Gastrocnemius medialis (tissue), 4 donors: Measurements from ENCODE around the gene NCR3LG1. TPM values are rescaled to one million over a fixed set of nuclear protein-coding genes. Genes with fewer than 3 reads are reported as not detected.

Experiments used
- ATAC-seq, 2 donors: fragments of 150-250 bp; one replicate each; pipeline ENCODE4 v1.9.1; 2016
- DNase-seq, 2 donors: peaks; one replicate each; pipeline ENCODE4 v3.0.0-alpha.2; 2019
- H3K27ac ChIP-seq, 4 donors: fragments of 200-600 bp; sonication (generic); 1 replicate in 1 of 4; 2 replicates in 3 of 4; pipeline ENCODE4 v1.5.1; 2016 to 2018; ENCODE audit warnings: mild to moderate bottlenecking in 2 of 4, moderate library complexity in 1 of 4
- H3K27me3 ChIP-seq, 3 donors: fragments of 200-600 bp; sonication (generic) in 2 of 3; 1 replicate in 1 of 3; 2 replicates in 2 of 3; pipeline versions ENCODE4 v1.5.1 to v1.6.0; 2016 to 2019; ENCODE audit warnings: mild to moderate bottlenecking in 1 of 3, moderate library complexity in 1 of 3
- H3K36me3 ChIP-seq, 2 donors: fragments of 200-600 bp; sonication (generic) in 1 of 2; one replicate each; pipeline ENCODE4 v1.5.1; 2017 to 2018
- H3K4me1 ChIP-seq, 2 donors: fragments of 200-600 bp; sonication (generic) in 1 of 2; one replicate each; pipeline ENCODE4 v1.5.1; 2016 to 2017; ENCODE audit warnings: mild to moderate bottlenecking in 2 of 2
- H3K4me3 ChIP-seq, 4 donors: fragments of 200-600 bp; sonication (generic) in 3 of 4; 1 replicate in 1 of 4; 2 replicates in 3 of 4; pipeline ENCODE4 v1.5.1; 2016 to 2019; ENCODE audit warnings: mild to moderate bottlenecking in 2 of 4
- H3K9me3 ChIP-seq, 3 donors: fragments of 200-600 bp; sonication (generic) in 2 of 3; 1 replicate in 1 of 3; 2 replicates in 2 of 3; pipeline ENCODE4 v1.5.1; 2016 to 2019
- CTCF ChIP-seq, 5 experiments: fragments of 450-650 bp in 3 of 5; fragments of 200-600 bp in 2 of 5; sonication (generic) in 2 of 5; IDR thresholded peaks in 4 of 5; conservative IDR thresholded peaks in 1 of 5; 1 replicate in 4 of 5; 2 replicates in 1 of 5; pipeline ENCODE4 v1.5.1; 2016 to 2019; ENCODE audit warnings: antibody characterized with exemption in 5 of 5, mild to moderate bottlenecking in 3 of 5, moderate library complexity in 3 of 5
- POLR2A ChIP-seq, 2 donors: fragments of 450-650 bp; IDR thresholded peaks; one replicate each; pipeline ENCODE4 v1.6.1; 2017; ENCODE audit warnings: antibody characterized with exemption in 2 of 2, mild to moderate bottlenecking in 2 of 2, moderate library complexity in 2 of 2
- in situ Hi-C, 4 donors: fragments of 200-750 bp; cut with MboI; loops; one replicate each; pipeline versions ENCODE4 v1.15.0 to v1.8.0; 2017; ENCODE audit warnings: low sequenced_read_pairs in 4 of 4
- intact Hi-C: fragments of 100-400 bp; cut with DNase I; formaldehyde crosslinking; loops from one replicate; pipeline ENCODE4 v1.15.1; 2023; ENCODE audit warnings: low total_unique reads
- total RNA-seq, 4 donors: library from RNA; depleted of rRNA; stranded (reverse); fragments of >200 nt; gene quantifications; one replicate each; pipeline versions ENCODE4 v1.1.0 to v1.2.3, GENCODE V29; 2016

Gene NCR3LG1
- total RNA-seq, 4 donors from 2014 or later = 0.07 to 0.95 (median 0.38) TPM

- no peaks in the 10 kb centered on the region for H3K9me3 ChIP-seq
- ATAC-seq (no peak), DNase-seq (no peak)
- in situ Hi-C loops (loop anchor here in 1 of 4 donors (25.0 kb wide), 1 partner anchor 423 kb away; no protein-coding TSS in a partner anchor), intact Hi-C loops (no loop called here)
- H3K4me3 ChIP-seq = no peak overlapping the region
- peak overlapping the region in 1 of 4 donors; percentile 87 for H3K27ac ChIP-seq
- no peaks in the 10 kb centered on the region for H3K27me3 ChIP-seq
- peaks cover 21 to 29% of the 10 kb centered on the region in 2 donors for H3K4me1 ChIP-seq
- no peaks in the 10 kb centered on the region for H3K36me3 ChIP-seq
- TF ChIP-seq POLR2A (IDR thresholded peaks at IDR 0.05) = no peak
- no peak for TF ChIP-seq CTCF (IDR thresholded peaks at IDR 0.05 in 4 of 5, conservative IDR thresholded peaks at IDR 0.05 in 1 of 5)
These were observed 62.7 kb downstream of the NCR3LG1 start for GRCh38 chr11:17414317-17414737.

- no peak for ATAC-seq
- in situ Hi-C loops (loop anchor here in 1 of 4 donors (25.0 kb wide), 1 partner anchor 422 kb away; no protein-coding TSS in a partner anchor), intact Hi-C loops (loop anchor here (5.0 kb wide), 1 partner anchor 302 kb away; the partner anchor contains the start of gene MYOD1)
- H3K36me3 ChIP-seq = no peaks in the 10 kb centered on the region
- TF ChIP-seq CTCF (IDR thresholded peaks at IDR 0.05 in 4 of 5, conservative IDR thresholded peaks at IDR 0.05 in 1 of 5) (no peak), POLR2A (IDR thresholded peaks at IDR 0.05) (no peak)
- peaks cover 21 to 29% of the 10 kb centered on the region in 2 donors for H3K4me1 ChIP-seq
- no peaks in the 10 kb centered on the region for H3K9me3 ChIP-seq
- H3K4me3 ChIP-seq = no peak overlapping the region
- peak overlapping the region; percentile 85 to 89 (median 88) for H3K27ac ChIP-seq
- no peak for DNase-seq
- no peaks in the 10 kb centered on the region for H3K27me3 ChIP-seq
These were observed 63.4 kb downstream of the NCR3LG1 start for GRCh38 chr11:17414992-17415391.

- Histone ChIP-seq H3K4me1 (peaks cover 21 to 29% of the 10 kb centered on the region in 2 donors), H3K36me3 (no peaks in the 10 kb centered on the region), H3K27ac (peak overlapping the region; percentile 85 to 89 (median 88)), H3K4me3 (no peak overlapping the region), H3K9me3 (no peaks in the 10 kb centered on the region), H3K27me3 (no peaks in the 10 kb centered on the region)
- intact Hi-C loops (loop anchor here (5.0 kb wide), 1 partner anchor 302 kb away; the partner anchor contains the start of gene MYOD1), in situ Hi-C loops (loop anchor here in 1 of 4 donors (25.0 kb wide), 1 partner anchor 422 kb away; no protein-coding TSS in a partner anchor)
- peak; percentile 88 to 90 for DNase-seq
- TF ChIP-seq CTCF (IDR thresholded peaks at IDR 0.05 in 4 of 5, conservative IDR thresholded peaks at IDR 0.05 in 1 of 5) = no peak
- TF ChIP-seq POLR2A (IDR thresholded peaks at IDR 0.05) = peak; percentile 26 to 56
- peak; percentile 92 to 96 for ATAC-seq
These were observed 64.0 kb downstream of the NCR3LG1 start for GRCh38 chr11:17415523-17416104.

- Histone ChIP-seq H3K36me3 (no peaks in the 10 kb centered on the region), H3K27me3 (no peaks in the 10 kb centered on the region), H3K27ac (peak overlapping the region; percentile 85 to 89 (median 88)), H3K4me1 (peaks cover 27 to 35% of the 10 kb centered on the region in 2 donors), H3K4me3 (no peak overlapping the region), H3K9me3 (no peaks in the 10 kb centered on the region)
- TF ChIP-seq CTCF (IDR thresholded peaks at IDR 0.05 in 4 of 5, conservative IDR thresholded peaks at IDR 0.05 in 1 of 5) (no peak), POLR2A (IDR thresholded peaks at IDR 0.05) (no peak)
- in situ Hi-C loops (loop anchor here in 1 of 4 donors (25.0 kb wide), 1 partner anchor 421 kb away; no protein-coding TSS in a partner anchor), intact Hi-C loops (loop anchor here (5.0 kb wide), 1 partner anchor 301 kb away; the partner anchor contains the start of gene MYOD1)
- DNase-seq = no peak
- peak in 1 of 2 donors; percentile 28 for ATAC-seq
These were observed 64.9 kb downstream of the NCR3LG1 start for GRCh38 chr11:17416492-17416891.
